IPS-20b (cell line): ENCODE data around the gene R3HDM2.
"Not testable (repeated sequence)": the region's sequence is repeated elsewhere in the genome, so short reads cannot be mapped to it uniquely, and the experiment has no call there.

ENCODE experiments used
- H3K27ac ChIP-seq: one replicate; pipeline ENCODE4 v1.5.1; 2013; ENCODE audit warnings: low read length
- H3K27me3 ChIP-seq: 2 replicates; pipeline ENCODE4 v1.6.1; 2013; ENCODE audit warnings: mild to moderate bottlenecking, low read length, inconsistent platforms; ENCODE audit not compliant: insufficient read depth
- H3K36me3 ChIP-seq: 2 replicates; pipeline ENCODE4 v1.6.1; 2013; ENCODE audit warnings: low read depth, mild to moderate bottlenecking, inconsistent platforms, low read length, moderate library complexity; ENCODE audit not compliant: insufficient read depth
- H3K4me1 ChIP-seq: 2 replicates; pipeline ENCODE4 v1.6.1; 2013; ENCODE audit warnings: mild to moderate bottlenecking, control low read depth, inconsistent platforms, low read length, moderate library complexity; ENCODE audit not compliant: insufficient read depth
- H3K4me3 ChIP-seq: 2 replicates; pipeline ENCODE4 v1.5.1; 2013; ENCODE audit warnings: mild to moderate bottlenecking, low read length, inconsistent platforms
- H3K9ac ChIP-seq: 2 replicates; pipeline ENCODE4 v1.6.1; 2013; ENCODE audit warnings: low read depth, mild to moderate bottlenecking, inconsistent platforms, low read length, moderate library complexity
- H3K9me3 ChIP-seq: 2 replicates; pipeline ENCODE4 v1.6.1; 2013; ENCODE audit warnings: mild to moderate bottlenecking, low read depth, low read length, inconsistent platforms; ENCODE audit not compliant: insufficient read depth

The R3HDM2 gene

GRCh38 chr12:57430112-57430930 is 522 bp downstream of the R3HDM2 start:
- H3K9ac ChIP-seq: peak overlapping the region; percentile 77
- H3K9me3 ChIP-seq: no peaks in the 10 kb centered on the region
- peaks cover 4% of the 10 kb centered on the region for H3K4me1 ChIP-seq
- H3K27me3 ChIP-seq: no peaks in the 10 kb centered on the region
- no peak overlapping the region for H3K27ac ChIP-seq
- peak overlapping the region; percentile 81 for H3K4me3 ChIP-seq
- no peaks in the 10 kb centered on the region for H3K36me3 ChIP-seq

GRCh38 chr12:57429473-57430111 is 1.3 kb downstream of the R3HDM2 start:
- no peak overlapping the region for H3K27ac ChIP-seq

DNA sequence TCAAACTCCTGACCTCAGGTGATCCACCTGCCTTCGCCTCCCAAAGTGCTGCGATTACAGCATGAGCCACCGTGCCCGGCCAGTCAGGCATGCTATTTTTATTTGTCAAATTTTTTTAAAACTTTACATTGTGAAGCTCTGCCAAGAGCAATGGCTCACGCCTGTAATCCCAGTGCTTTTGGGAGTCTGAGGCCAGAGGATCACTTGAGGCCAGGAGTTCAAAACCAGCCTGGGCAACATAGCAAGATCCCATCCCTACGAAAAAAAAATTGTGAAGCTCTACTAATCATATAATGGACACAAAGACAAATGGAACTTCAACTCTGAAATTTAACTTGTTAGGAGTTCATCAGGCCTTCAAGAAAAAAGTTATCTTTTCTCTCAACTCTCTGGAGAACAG is 1.9 kb downstream of the R3HDM2 start:
- H3K36me3 ChIP-seq: no peaks in the 10 kb centered on the region
- H3K9me3 ChIP-seq: no peaks in the 10 kb centered on the region
- H3K9ac ChIP-seq: no peak overlapping the region
- H3K4me3 ChIP-seq: no peak overlapping the region
- no peak overlapping the region for H3K27ac ChIP-seq
- H3K4me1 ChIP-seq: peaks cover 4% of the 10 kb centered on the region
- H3K27me3 ChIP-seq: no peaks in the 10 kb centered on the region

More at GRCh38 chr12:57429473-57430111, 1.3 kb downstream of the R3HDM2 start:
- peak overlapping the region; percentile 77 for H3K9ac ChIP-seq
- H3K36me3 ChIP-seq: no peaks in the 10 kb centered on the region
- H3K4me1 ChIP-seq: peaks cover 4% of the 10 kb centered on the region
- peak overlapping the region; percentile 81 for H3K4me3 ChIP-seq
- no peaks in the 10 kb centered on the region for H3K9me3 ChIP-seq
- no peaks in the 10 kb centered on the region for H3K27me3 ChIP-seq

GRCh38 chr12:57426948-57427347 is 3.9 kb downstream of the R3HDM2 start:
- H3K27me3 ChIP-seq, H3K36me3 ChIP-seq, H3K27ac ChIP-seq, H3K4me1 ChIP-seq, H3K9me3 ChIP-seq, H3K9ac ChIP-seq, H3K4me3 ChIP-seq: not testable (repeated sequence)

DNA sequence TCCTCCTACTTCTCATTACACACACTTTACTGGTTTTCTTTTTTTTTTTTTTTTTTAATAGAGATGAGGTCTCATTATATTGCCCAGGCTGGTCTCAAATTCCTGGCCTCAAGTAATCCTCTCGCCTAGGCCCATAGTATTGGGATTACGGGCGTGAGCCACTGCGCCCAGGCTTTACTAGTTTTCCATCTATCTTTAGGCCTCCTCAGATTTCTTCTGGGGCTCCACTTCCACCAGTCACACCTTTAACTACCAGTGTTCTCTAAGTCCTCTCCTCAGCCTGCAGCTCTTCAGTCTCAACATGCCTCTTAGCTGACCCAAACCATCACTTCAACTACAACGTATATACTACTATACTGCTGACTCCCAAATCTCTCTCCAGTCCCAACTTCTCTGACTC is 10.4 kb downstream of the R3HDM2 start:
- Histone ChIP-seq H3K36me3 (no peaks in the 10 kb centered on the region), H3K9ac (no peak overlapping the region), H3K4me3 (no peak overlapping the region), H3K27me3 (no peaks in the 10 kb centered on the region), H3K27ac (no peak overlapping the region), H3K9me3 (no peaks in the 10 kb centered on the region), H3K4me1 (peaks cover under 1% of the 10 kb centered on the region; the same call in 1 of the 2 replicates)

DNA sequence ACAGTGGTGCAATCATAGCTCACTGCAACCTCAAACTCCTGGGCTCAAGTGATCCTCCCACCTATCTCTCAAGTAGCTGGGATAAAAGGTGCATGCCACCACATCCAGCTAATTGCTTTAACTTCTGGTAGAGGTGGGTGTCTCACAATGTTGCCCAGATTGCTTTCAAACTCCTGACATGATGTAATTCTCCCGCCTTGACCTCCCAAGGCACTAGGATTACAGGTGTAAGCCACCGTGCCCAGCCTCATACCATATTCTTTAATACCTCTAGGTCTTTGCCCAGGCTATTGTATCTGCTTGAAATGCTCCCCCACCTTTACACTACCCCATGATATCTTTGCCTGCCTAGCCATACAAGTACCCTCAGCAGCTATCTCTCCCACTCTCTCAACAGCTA is 11.3 kb downstream of the R3HDM2 start:
- Histone ChIP-seq H3K9me3 (no peaks in the 10 kb centered on the region), H3K27me3 (no peaks in the 10 kb centered on the region), H3K4me3 (no peak overlapping the region), H3K9ac (no peak overlapping the region), H3K27ac (no peak overlapping the region), H3K36me3 (no peaks in the 10 kb centered on the region), H3K4me1 (peaks cover 5% of the 10 kb centered on the region)

DNA sequence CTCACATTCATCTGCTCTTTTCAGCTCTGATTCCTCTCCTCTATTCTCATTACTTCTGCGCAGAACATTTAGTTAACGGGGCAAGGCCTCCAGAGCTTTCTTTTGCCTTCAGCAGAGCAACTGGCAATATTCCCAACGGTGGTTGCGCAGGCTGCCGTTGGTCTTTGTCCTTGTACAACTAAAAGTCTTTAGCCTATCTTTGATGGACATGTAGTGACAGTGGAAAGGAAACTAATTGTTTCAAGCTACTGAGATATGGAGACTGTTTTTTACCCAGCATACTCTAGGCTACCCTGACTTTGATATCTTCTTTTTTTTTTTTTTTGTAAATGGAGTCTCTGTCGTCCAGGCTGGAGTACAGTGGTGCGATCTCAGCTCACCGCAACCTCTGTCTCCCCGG is 12.6 kb downstream of the R3HDM2 start:
- no peaks in the 10 kb centered on the region for H3K27me3 ChIP-seq
- H3K27ac ChIP-seq: no peak overlapping the region
- H3K36me3 ChIP-seq: no peaks in the 10 kb centered on the region
- H3K4me1 ChIP-seq: peaks cover 5% of the 10 kb centered on the region
- no peak overlapping the region for H3K4me3 ChIP-seq
- H3K9ac ChIP-seq: no peak overlapping the region
- H3K9me3 ChIP-seq: no peaks in the 10 kb centered on the region

GRCh38 chr12:57416039-57416996 is 14.5 kb downstream of the R3HDM2 start:
- H3K9me3 ChIP-seq: no peaks in the 10 kb centered on the region
- peaks cover 5% of the 10 kb centered on the region for H3K4me1 ChIP-seq
- H3K4me3 ChIP-seq: no peak overlapping the region
- H3K9ac ChIP-seq: no peak overlapping the region
- H3K27ac ChIP-seq: no peak overlapping the region
- H3K27me3 ChIP-seq: no peaks in the 10 kb centered on the region
- H3K36me3 ChIP-seq: no peaks in the 10 kb centered on the region

DNA sequence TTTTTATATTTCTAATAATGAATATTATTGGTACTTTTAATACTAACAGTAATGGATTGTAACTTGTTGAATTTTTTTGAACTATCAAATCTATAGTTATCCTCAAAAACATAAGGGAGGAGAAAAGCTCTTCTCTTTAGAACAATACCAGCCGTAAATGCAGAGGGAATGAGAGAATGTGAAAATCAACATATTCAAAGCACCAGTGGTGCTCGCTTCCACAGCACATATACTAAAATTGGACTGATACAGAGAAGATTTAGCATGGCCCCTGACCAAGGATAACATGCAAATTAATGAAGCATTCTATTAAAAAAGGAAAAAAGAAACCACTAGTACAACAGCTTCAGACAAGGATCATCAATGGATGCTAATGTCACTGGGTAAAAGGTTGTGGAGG is 15.8 kb downstream of the R3HDM2 start:
- no peak overlapping the region for H3K27ac ChIP-seq

DNA sequence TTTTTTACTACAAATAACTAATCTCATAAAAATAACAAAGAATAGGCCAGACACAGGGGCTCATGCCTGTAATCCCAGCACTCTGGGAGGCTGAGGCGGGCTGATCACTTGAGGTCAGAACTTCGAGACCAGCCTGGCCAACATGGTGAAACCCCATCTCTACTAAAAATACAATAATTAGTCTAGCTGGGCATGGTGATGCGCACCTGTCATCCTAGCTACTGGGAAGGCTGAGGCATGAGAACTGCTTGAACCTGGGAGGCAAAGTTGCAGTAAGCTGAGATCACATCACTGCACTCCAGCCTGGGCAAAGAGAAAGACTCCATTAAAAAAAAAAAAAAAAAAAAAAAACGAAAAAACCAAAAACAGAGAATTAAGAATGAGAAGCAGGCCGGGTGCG is 16.7 kb downstream of the R3HDM2 start:
- H3K36me3 ChIP-seq, H3K4me1 ChIP-seq, H3K27ac ChIP-seq, H3K9me3 ChIP-seq, H3K27me3 ChIP-seq, H3K4me3 ChIP-seq, H3K9ac ChIP-seq: not testable (repeated sequence)

More for the DNA sequence above, 15.8 kb downstream of the R3HDM2 start:
- no peaks in the 10 kb centered on the region for H3K9me3 ChIP-seq
- peaks cover 5% of the 10 kb centered on the region for H3K4me1 ChIP-seq
- no peak overlapping the region for H3K4me3 ChIP-seq
- H3K27me3 ChIP-seq: no peaks in the 10 kb centered on the region
- 0 out of 2 replicates have a peak overlapping the region, but pooled peaks have one; percentile 25 for H3K9ac ChIP-seq
- no peaks in the 10 kb centered on the region for H3K36me3 ChIP-seq

DNA sequence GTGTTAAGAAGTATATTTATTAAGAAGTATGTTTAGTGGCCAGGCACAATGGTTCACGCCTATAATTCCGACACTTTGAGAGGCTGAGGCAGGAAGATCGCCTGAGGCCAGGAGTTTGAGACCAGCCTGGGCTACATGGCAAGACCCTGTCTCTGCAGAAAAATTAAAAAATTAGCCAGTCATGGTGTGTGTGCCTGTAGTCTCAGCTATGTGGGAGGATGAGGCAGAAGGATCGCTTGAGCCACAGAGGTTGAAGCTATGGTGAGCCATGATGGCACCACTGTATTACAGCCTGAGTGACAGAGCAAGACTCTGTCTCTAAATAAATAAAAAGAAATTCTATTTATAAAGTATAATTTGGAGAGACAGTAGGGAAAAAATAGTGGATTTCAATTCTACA is 20.3 kb downstream of the R3HDM2 start:
- no peak overlapping the region for H3K4me3 ChIP-seq
- H3K9ac ChIP-seq: no peak overlapping the region
- no peaks in the 10 kb centered on the region for H3K27me3 ChIP-seq
- no peaks in the 10 kb centered on the region for H3K9me3 ChIP-seq
- no peak overlapping the region for H3K27ac ChIP-seq
- peaks cover 5% of the 10 kb centered on the region for H3K4me1 ChIP-seq
- H3K36me3 ChIP-seq: no peaks in the 10 kb centered on the region
